Parathyroid adenoma (tissue), 2 donors: Measurements from ENCODE around the gene HDGF.
"Not testable (repeated sequence)": the region's sequence is repeated elsewhere in the genome, so short reads cannot be mapped to it uniquely, and the experiment has no call there.

Experiments used
- H2AFZ ChIP-seq: fragments of 300-600 bp; sonication (generic); one replicate; pipeline ENCODE4 v1.7.0; 2017; ENCODE audit warnings: antibody characterized with exemption, mild to moderate bottlenecking
- H3K27ac ChIP-seq: fragments of 300-600 bp; sonication (generic); one replicate; pipeline ENCODE4 v1.7.0; 2017
- H3K27me3 ChIP-seq: fragments of 300-600 bp; sonication (generic); one replicate; pipeline ENCODE4 v1.7.0; 2017; ENCODE audit warnings: low read length; ENCODE audit not compliant: control insufficient read depth, insufficient read depth
- H3K36me3 ChIP-seq: fragments of 300-600 bp; sonication (generic); one replicate; pipeline ENCODE4 v1.7.0; 2017; ENCODE audit warnings: low read length; ENCODE audit not compliant: control insufficient read depth, insufficient read depth
- H3K4me1 ChIP-seq: fragments of 300-600 bp; sonication (generic); one replicate; pipeline ENCODE4 v1.7.0; 2017; ENCODE audit warnings: control low read depth
- H3K4me2 ChIP-seq: fragments of 300-600 bp; sonication (generic); one replicate; pipeline ENCODE4 v1.7.0; 2017; ENCODE audit warnings: low read length
- H3K4me3 ChIP-seq: fragments of 300-600 bp; sonication (generic); one replicate; pipeline ENCODE4 v1.7.0; 2017; ENCODE audit warnings: low read depth, low read length
- H3K79me2 ChIP-seq: fragments of 300-600 bp; sonication (generic); one replicate; pipeline ENCODE4 v1.7.0; 2017; ENCODE audit warnings: control low read depth
- H3K9ac ChIP-seq: fragments of 300-600 bp; sonication (generic); one replicate; pipeline ENCODE4 v1.7.0; 2017; ENCODE audit warnings: mild to moderate bottlenecking
- H3K9me3 ChIP-seq: fragments of 300-600 bp; sonication (generic); one replicate; pipeline ENCODE4 v1.7.0; 2017; ENCODE audit warnings: low read length; ENCODE audit not compliant: control insufficient read depth
- TF ChIP-seq, protein P1 (sequence below): fragments of 300-600 bp; sonication (generic); IDR thresholded peaks from one replicate; pipeline ENCODE4 v1.7.0; 2017; ENCODE audit warnings: antibody characterized with exemption, mild to moderate bottlenecking
- donor health status: primary hyperparathyroidism.

The HDGF gene

GRCh38 chr1:156760796-156761104 lies 9.3 kb upstream of the HDGF start:
- Histone ChIP-seq H2AFZ (no peak overlapping the region), H3K79me2 (no peaks in the 10 kb centered on the region), H3K4me2 (peak overlapping the region; percentile 57), H3K36me3 (no peaks in the 10 kb centered on the region), H3K9ac (no peak overlapping the region), H3K4me3 (peak overlapping the region; percentile 17), H3K27ac (peak overlapping the region; percentile 73), H3K9me3 (no peaks in the 10 kb centered on the region), H3K4me1 (peaks cover 2% of the 10 kb centered on the region), H3K27me3 (no peaks in the 10 kb centered on the region)
- TF ChIP-seq, protein P1, sequence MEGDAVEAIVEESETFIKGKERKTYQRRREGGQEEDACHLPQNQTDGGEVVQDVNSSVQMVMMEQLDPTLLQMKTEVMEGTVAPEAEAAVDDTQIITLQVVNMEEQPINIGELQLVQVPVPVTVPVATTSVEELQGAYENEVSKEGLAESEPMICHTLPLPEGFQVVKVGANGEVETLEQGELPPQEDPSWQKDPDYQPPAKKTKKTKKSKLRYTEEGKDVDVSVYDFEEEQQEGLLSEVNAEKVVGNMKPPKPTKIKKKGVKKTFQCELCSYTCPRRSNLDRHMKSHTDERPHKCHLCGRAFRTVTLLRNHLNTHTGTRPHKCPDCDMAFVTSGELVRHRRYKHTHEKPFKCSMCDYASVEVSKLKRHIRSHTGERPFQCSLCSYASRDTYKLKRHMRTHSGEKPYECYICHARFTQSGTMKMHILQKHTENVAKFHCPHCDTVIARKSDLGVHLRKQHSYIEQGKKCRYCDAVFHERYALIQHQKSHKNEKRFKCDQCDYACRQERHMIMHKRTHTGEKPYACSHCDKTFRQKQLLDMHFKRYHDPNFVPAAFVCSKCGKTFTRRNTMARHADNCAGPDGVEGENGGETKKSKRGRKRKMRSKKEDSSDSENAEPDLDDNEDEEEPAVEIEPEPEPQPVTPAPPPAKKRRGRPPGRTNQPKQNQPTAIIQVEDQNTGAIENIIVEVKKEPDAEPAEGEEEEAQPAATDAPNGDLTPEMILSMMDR, result no peak

GRCh38 chr1:156760092-156760795 lies 8.8 kb upstream of the HDGF start:
- Histone ChIP-seq H3K4me2 (peak overlapping the region; percentile 57), H3K9ac (no peak overlapping the region), H3K36me3 (no peaks in the 10 kb centered on the region), H3K4me1 (peaks cover 2% of the 10 kb centered on the region), H3K27me3 (no peaks in the 10 kb centered on the region), H3K79me2 (no peaks in the 10 kb centered on the region), H2AFZ (peak overlapping the region; percentile 53), H3K4me3 (peak overlapping the region; percentile 17), H3K9me3 (no peaks in the 10 kb centered on the region), H3K27ac (peak overlapping the region; percentile 73)
- TF ChIP-seq, protein P1, result no peak

DNA sequence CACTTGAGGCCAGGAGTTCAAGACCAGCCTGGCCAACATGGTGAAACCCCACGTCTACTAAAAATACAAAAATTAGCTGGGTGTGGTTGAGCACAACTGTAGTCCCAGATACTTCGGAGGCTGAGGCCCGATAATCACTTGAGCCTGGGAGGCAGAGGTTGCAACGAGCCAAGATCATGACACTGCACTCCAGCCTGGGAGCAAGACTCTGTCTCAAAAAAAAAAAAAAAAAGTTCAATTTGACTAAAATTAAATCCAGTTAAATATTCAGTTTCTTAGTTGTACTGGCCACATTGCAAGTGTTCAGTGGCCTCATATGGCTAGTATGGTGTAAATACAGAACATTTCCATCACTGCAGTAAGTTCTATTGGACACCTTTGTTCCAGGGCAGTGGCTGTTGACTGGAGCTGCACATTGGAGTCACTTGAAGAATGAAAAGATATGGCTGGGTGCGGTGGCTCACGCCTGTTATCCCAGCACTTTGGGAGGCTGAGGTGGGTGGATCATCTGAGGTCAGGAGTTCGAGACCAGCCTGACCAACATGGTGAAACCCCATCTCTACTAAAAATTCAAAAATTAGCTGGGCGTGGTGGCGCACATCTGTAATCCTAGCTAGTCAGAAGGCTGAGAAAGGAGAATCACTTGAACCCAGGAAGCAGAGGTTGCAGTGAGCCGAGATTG lies 6.2 kb upstream of the HDGF start:
- H3K79me2 ChIP-seq, H3K9me3 ChIP-seq, H3K4me3 ChIP-seq, H3K9ac ChIP-seq, H3K36me3 ChIP-seq, H3K27ac ChIP-seq, H2AFZ ChIP-seq, H3K4me2 ChIP-seq, H3K4me1 ChIP-seq, H3K27me3 ChIP-seq: not testable (repeated sequence)

DNA sequence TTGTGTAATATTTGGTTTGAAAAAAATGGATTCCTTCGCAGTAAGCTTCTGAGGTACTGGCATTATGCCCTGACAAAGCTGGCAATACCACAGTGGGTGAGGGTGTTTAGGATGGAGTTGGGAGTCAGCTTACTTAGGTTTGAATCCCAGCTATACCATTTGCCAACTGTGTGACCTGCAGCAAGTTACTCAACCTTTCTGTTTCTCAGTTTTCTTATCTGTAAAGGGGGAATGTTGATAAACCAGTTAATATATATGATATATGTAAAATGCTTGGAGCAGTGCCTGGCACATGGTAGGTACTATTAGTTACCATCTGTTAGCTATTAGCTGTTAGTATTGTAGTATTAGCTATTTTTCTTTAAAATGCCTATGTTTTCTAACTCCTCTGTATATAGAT lies 4.9 kb upstream of the HDGF start:
- H3K9ac ChIP-seq, result no peak overlapping the region
- no peaks in the 10 kb centered on the region for H3K36me3 ChIP-seq
- no peaks in the 10 kb centered on the region for H3K9me3 ChIP-seq
- H3K27ac ChIP-seq, result no peak overlapping the region
- peaks cover 2% of the 10 kb centered on the region for H3K4me1 ChIP-seq
- H3K4me2 ChIP-seq, result no peak overlapping the region
- H3K79me2 ChIP-seq, result no peaks in the 10 kb centered on the region
- H2AFZ ChIP-seq, result no peak overlapping the region
- TF ChIP-seq, protein P1, result no peak
- H3K27me3 ChIP-seq, result no peaks in the 10 kb centered on the region
- no peak overlapping the region for H3K4me3 ChIP-seq

DNA sequence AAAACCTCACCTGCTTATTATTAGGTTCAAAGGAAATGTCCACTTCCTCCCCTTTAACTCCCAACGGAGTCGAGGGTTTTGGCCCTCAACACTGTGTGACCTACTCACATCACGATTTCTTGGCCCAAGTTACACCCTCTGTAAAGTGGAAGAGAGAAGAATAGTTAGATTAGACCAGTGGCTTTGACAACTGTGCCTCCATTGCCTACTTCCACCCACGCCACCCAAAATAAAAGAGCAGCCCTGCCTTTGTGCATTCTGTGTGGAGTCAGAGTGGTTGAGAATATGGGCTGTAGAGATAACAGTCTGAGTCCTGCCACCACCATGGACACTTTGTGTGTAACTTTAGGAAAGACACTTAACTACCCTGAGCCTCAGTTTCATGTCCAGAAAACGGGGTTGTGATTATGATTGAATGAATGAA lies 4.1 kb upstream of the HDGF start:
- Histone ChIP-seq H3K27ac (no peak overlapping the region), H3K9ac (no peak overlapping the region), H3K4me2 (no peak overlapping the region), H3K9me3 (no peaks in the 10 kb centered on the region), H3K4me3 (no peak overlapping the region), H3K27me3 (no peaks in the 10 kb centered on the region), H3K79me2 (peaks cover 5% of the 10 kb centered on the region), H2AFZ (no peak overlapping the region), H3K36me3 (no peaks in the 10 kb centered on the region), H3K4me1 (no peaks in the 10 kb centered on the region)
- TF ChIP-seq, protein P1, result no peak
